ENCODE results near the gene KIF2A. TPM values are rescaled to one million over a fixed set of nuclear protein-coding genes. Genes with fewer than 3 reads are reported as not detected.

The KIF2A gene
- total and polyA plus RNA-seq, 9 of the 15 experiments (the other 6 are each of a cell fraction or from before 2014, with no cell fraction given), result 42.6 to 126 (median 77.6) TPM

- Histone ChIP-seq H3K9me1 (ENCODE audit: control insufficient read depth, insufficient read depth, low read length) (no peaks in the 10 kb centered on the region), H3K27me3 (ENCODE audit: control insufficient read depth in 2 of 2, insufficient read depth in 2 of 2, low read length in 2 of 2) (no peaks in the 10 kb centered on the region), H3K4me1 (replicated peaks in 1 of 2; ENCODE audit: control insufficient read depth in 2 of 2, insufficient read depth in 2 of 2, low read length in 2 of 2) (peaks cover 9 to 30% of the 10 kb centered on the region in 2 experiments), H3K9ac (ENCODE audit: insufficient read depth in 1 of 2, low read depth in 2 of 2, low read length in 2 of 2) (no peak overlapping the region), H3K4me2 (ENCODE audit: insufficient read depth, low read length) (no peak overlapping the region), H4K20me1 (replicated peaks; ENCODE audit: control insufficient read depth, insufficient read depth, low read length) (no peaks in the 10 kb centered on the region), H3K36me3 (ENCODE audit: control insufficient read depth, insufficient read depth, low read length) (no peaks in the 10 kb centered on the region), H3K4me3 (no peak overlapping the region), H3K27ac (ENCODE audit: extremely low read depth, low read depth, low read length) (no peak overlapping the region), H3K79me2 (ENCODE audit: control insufficient read depth, insufficient read depth, low read length) (no peaks in the 10 kb centered on the region), H3K9me3 (replicated peaks; ENCODE audit: control insufficient read depth, insufficient read depth, low read depth, low read length) (peaks cover 17% of the 10 kb centered on the region; the same call in 1 of the 2 replicates), H2AFZ (ENCODE audit: low read depth, low read length) (peak overlapping the region; percentile 78)
- in situ Hi-C loops (cut with MboI) (no loop called here), intact Hi-C loops (cut with micrococcal nuclease) (no loop called here)
- POLR2A ChIA-PET, result no interaction called here
- ATAC-seq (no peak), DNase-seq (ENCODE audit: extremely low read depth in 1 of 4, low spot score in 3 of 4) (no peak), FAIRE-seq (no peak)
- WGBS (ENCODE audit: insufficient coverage, low coverage, missing lambda C conversion rate), result 41% methylated on average over 3 of the region's 3 CpGs
- BruUV-seq (replicated peaks), result no TSS peak
- CTCF ChIA-PET (ENCODE audit: low intra/inter-chr PET ratio), result no interaction called here
- no peak for TF ChIP-seq ZNF23 (CRISPR knock-in tag; IDR thresholded peaks at IDR 0.05)
- no peak for TF ChIP-seq KHSRP (IDR thresholded peaks at IDR 0.05)
- no peak for TF ChIP-seq CBFA2T2 (conservative IDR thresholded peaks at IDR 0.05)
- no peak for TF ChIP-seq TAF9B (IDR thresholded peaks at IDR 0.05; ENCODE audit: partially characterized antibody)
- TF ChIP-seq ETS1 (conservative IDR thresholded peaks at IDR 0.05; ENCODE audit: control insufficient read depth, low read depth, low read length), result no peak
- TF ChIP-seq SIX5 (IDR thresholded peaks at IDR 0.05; ENCODE audit: borderline replicate concordance in 1 of 2, insufficient read depth in 1 of 2, low read depth in 1 of 2, low read length in 2 of 2), result no peak
- TF ChIP-seq FOS (IDR thresholded peaks at IDR 0.05; ENCODE audit: extremely low read depth, insufficient read length), result no peak
- no peak for TF ChIP-seq ATF2 (CRISPR knock-in tag; IDR thresholded peaks at IDR 0.05)
- TF ChIP-seq HES1 (IDR thresholded peaks at IDR 0.05; ENCODE audit: low read depth), result no peak
- no peak for TF ChIP-seq NFIX (CRISPR knock-in tag; IDR thresholded peaks at IDR 0.05; ENCODE audit: low read depth)
- TF ChIP-seq KDM1A (IDR thresholded peaks at IDR 0.05), result no peak
- no peak for TF ChIP-seq ZNF124 (CRISPR knock-in tag; IDR thresholded peaks at IDR 0.05)
- no peak for TF ChIP-seq ZNF518B (CRISPR knock-in tag; IDR thresholded peaks at IDR 0.05)
- no peak for TF ChIP-seq ZNF133 (CRISPR knock-in tag; IDR thresholded peaks at IDR 0.05)
- TF ChIP-seq LCOR (CRISPR knock-in tag; IDR thresholded peaks at IDR 0.05), result no peak
- TF ChIP-seq PHF8 (IDR thresholded peaks at IDR 0.05; ENCODE audit: borderline replicate concordance, low read length), result no peak
Observed at GRCh38 chr5:62281411-62281810, 24.6 kb upstream of the KIF2A start.
